Liver (tissue), 9 donors: ENCODE results near the gene PFN2. TPM values are rescaled to one million over a fixed set of nuclear protein-coding genes. Genes with fewer than 3 reads are reported as not detected.

Experiments
- DNase-seq: peaks from one replicate; pipeline ENCODE4 v3.0.0-alpha.2; 2017; ENCODE audit warnings: low spot score
- H3K27ac ChIP-seq, 2 donors: one replicate each; pipeline ENCODE4 v1.7.0; 2013; ENCODE audit warnings: inconsistent platforms in 2 of 2, low read length in 2 of 2, control low read depth in 1 of 2, low read depth in 1 of 2, mild to moderate bottlenecking in 1 of 2
- H3K27me3 ChIP-seq, 4 donors: one replicate each; pipeline versions ENCODE4 v1.6.1 to v1.7.0; 2013; ENCODE audit warnings: low read length in 3 of 4, inconsistent platforms in 1 of 4, mild to moderate bottlenecking in 1 of 4, moderate library complexity in 1 of 4; ENCODE audit not compliant: control insufficient read depth in 4 of 4, insufficient read depth in 4 of 4
- H3K36me3 ChIP-seq, 4 donors: one replicate each; pipeline versions ENCODE4 v1.6.1 to v1.7.0; 2013; ENCODE audit warnings: low read length in 3 of 4, mild to moderate bottlenecking in 3 of 4, low read depth in 1 of 4, moderate library complexity in 1 of 4; ENCODE audit not compliant: control insufficient read depth in 4 of 4, insufficient read depth in 3 of 4
- H3K4me1 ChIP-seq, 4 donors: one replicate each; pipeline versions ENCODE4 v1.6.1 to v1.7.0; 2013; ENCODE audit warnings: low read length in 3 of 4, mild to moderate bottlenecking in 3 of 4, moderate library complexity in 1 of 4; ENCODE audit not compliant: control insufficient read depth in 4 of 4, insufficient read depth in 4 of 4
- H3K4me3 ChIP-seq, 3 donors: one replicate each; pipeline versions ENCODE4 v1.6.1 to v1.7.0; 2013; ENCODE audit warnings: low read length in 3 of 3, control low read depth in 1 of 3, low read depth in 1 of 3, mild to moderate bottlenecking in 1 of 3
- H3K9ac ChIP-seq, 2 donors: one replicate each; pipeline ENCODE4 v1.7.0; 2013; ENCODE audit warnings: low read length in 2 of 2, mild to moderate bottlenecking in 2 of 2, moderate library complexity in 2 of 2, control low read depth in 1 of 2, low read depth in 1 of 2
- H3K9me3 ChIP-seq, 4 donors: one replicate each; pipeline versions ENCODE4 v1.6.1 to v1.7.0; 2013; ENCODE audit warnings: low read length in 3 of 4; ENCODE audit not compliant: control insufficient read depth in 4 of 4
- FOXA1 ChIP-seq: IDR thresholded peaks from 2 replicates; pipeline ENCODE4 v1.6.1; 2016; ENCODE audit warnings: antibody characterized with exemption
- FOXA2 ChIP-seq: IDR thresholded peaks from 2 replicates; pipeline ENCODE4 v1.6.1; 2016; ENCODE audit warnings: antibody characterized with exemption
- GABPA ChIP-seq, 2 donors: IDR thresholded peaks in 1 of 2; conservative IDR thresholded peaks in 1 of 2; 2 replicates each; pipeline ENCODE4 v1.6.1; 2016; ENCODE audit warnings: antibody characterized with exemption in 2 of 2, mild to moderate bottlenecking in 1 of 2, moderate library complexity in 1 of 2
- HNF4G ChIP-seq: IDR thresholded peaks from 2 replicates; pipeline ENCODE4 v1.6.1; 2016; ENCODE audit warnings: antibody characterized with exemption
- JUND ChIP-seq, 2 donors: IDR thresholded peaks; 2 replicates each; pipeline ENCODE4 v1.6.1; 2016; ENCODE audit warnings: antibody characterized with exemption in 2 of 2
- NR2F2 ChIP-seq: IDR thresholded peaks from 2 replicates; pipeline ENCODE4 v1.6.1; 2016; ENCODE audit warnings: antibody characterized with exemption
- RAD21 ChIP-seq, 2 donors: IDR thresholded peaks; 2 replicates each; pipeline ENCODE4 v1.6.1; 2016; ENCODE audit warnings: antibody characterized with exemption in 2 of 2, mild to moderate bottlenecking in 2 of 2
- REST ChIP-seq: IDR thresholded peaks from 2 replicates; pipeline ENCODE4 v1.6.1; 2016; ENCODE audit warnings: antibody characterized with exemption, mild to moderate bottlenecking
- RXRA ChIP-seq, 2 donors: IDR thresholded peaks; 2 replicates each; pipeline ENCODE4 v1.6.1; 2017 to 2018; ENCODE audit warnings: antibody characterized with exemption in 2 of 2, mild to moderate bottlenecking in 1 of 2
- SP1 ChIP-seq: IDR thresholded peaks from 2 replicates; pipeline ENCODE4 v1.6.1; 2018; ENCODE audit warnings: antibody characterized with exemption, mild to moderate bottlenecking
- TAF1 ChIP-seq: conservative IDR thresholded peaks from 2 replicates; pipeline ENCODE4 v1.6.1; 2016; ENCODE audit warnings: antibody characterized with exemption, mild to moderate bottlenecking
- YY1 ChIP-seq: IDR thresholded peaks from 2 replicates; pipeline ENCODE4 v1.6.1; 2016; ENCODE audit warnings: antibody characterized with exemption, mild to moderate bottlenecking
- WGBS: extraction: QIAGEN DNeasy Blood & Tissue Kit; methylation state at CpG from one replicate; pipeline ENCODE4 v1.1.7; 2013; 5-methylcytosine and 5-hydroxymethylcytosine counted together
- polyA plus RNA-seq, 2 donors: library from polyadenylated mRNA; stranded (reverse) in 1 of 2; unstranded in 1 of 2; fragments of 200-250 nt in 1 of 2; fragments of >200 nt in 1 of 2; fragmentation: Nextera tagmentation in 1 of 2; extraction: Ambion mirVana in 1 of 2; gene quantifications; one replicate each; pipeline versions ENCODE4 v1.2.1 to v1.2.3, GENCODE V29; 2013 to 2015
- total RNA-seq, 2 donors: library from RNA; depleted of rRNA; stranded (reverse); fragments of >200 nt; gene quantifications; one replicate each; pipeline ENCODE4 v1.2.3, GENCODE V29; 2014
- TF ChIP-seq, protein P1 (sequence below): fragments of 150-350 bp; IDR thresholded peaks from 2 replicates; pipeline ENCODE4 v1.5.1; 2017; ENCODE audit warnings: improper control_type of control experiment, low read depth, low read length; ENCODE audit not compliant: missing input control
- TF ChIP-seq, protein P2 (sequence below): IDR thresholded peaks from 2 replicates; pipeline ENCODE4 v1.6.1; 2016; ENCODE audit warnings: antibody characterized with exemption
- TF ChIP-seq, protein P3 (sequence below): IDR thresholded peaks from 2 replicates; pipeline ENCODE4 v1.6.1; 2016; ENCODE audit warnings: antibody characterized with exemption
- donor health status: healthy.
- donor health status: healthy.
- donor health status: healthy.
- donor health status: healthy.
- donor health status: healthy.

The PFN2 gene
- total and polyA plus RNA-seq, 4 donors, result 8.2 to 15.1 (median 10.2) TPM

DNA sequence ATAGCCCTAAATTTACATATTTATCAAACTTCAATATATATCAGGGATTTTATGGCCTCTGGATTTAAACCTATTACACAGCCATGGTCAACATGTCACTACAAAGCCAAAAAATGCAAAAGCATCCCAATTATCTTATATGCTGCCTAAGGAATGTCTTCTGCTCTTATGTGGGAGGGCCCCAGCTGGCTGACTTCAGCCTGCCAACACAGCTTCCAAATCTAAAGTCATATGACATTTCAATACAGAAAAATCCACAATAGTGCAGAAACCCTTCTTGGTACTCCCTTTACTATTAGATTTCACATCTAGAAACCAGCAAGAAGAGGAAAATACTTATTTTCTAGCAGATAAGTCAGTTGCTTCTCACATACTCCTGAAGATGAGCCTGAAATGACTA, 6.4 kb downstream of the PFN2 start:
- no peak for DNase-seq
- H3K4me1 ChIP-seq, result peaks cover 0 to 7% (median 2%) of the 10 kb centered on the region in 4 donors
- H3K9ac ChIP-seq, result no peak overlapping the region
- TF ChIP-seq NR2F2 (no peak), FOXA2 (no peak), FOXA1 (no peak), REST (no peak), SP1 (no peak), JUND (IDR thresholded peaks at IDR 0.05) (no peak)
- TF ChIP-seq, protein P1, sequence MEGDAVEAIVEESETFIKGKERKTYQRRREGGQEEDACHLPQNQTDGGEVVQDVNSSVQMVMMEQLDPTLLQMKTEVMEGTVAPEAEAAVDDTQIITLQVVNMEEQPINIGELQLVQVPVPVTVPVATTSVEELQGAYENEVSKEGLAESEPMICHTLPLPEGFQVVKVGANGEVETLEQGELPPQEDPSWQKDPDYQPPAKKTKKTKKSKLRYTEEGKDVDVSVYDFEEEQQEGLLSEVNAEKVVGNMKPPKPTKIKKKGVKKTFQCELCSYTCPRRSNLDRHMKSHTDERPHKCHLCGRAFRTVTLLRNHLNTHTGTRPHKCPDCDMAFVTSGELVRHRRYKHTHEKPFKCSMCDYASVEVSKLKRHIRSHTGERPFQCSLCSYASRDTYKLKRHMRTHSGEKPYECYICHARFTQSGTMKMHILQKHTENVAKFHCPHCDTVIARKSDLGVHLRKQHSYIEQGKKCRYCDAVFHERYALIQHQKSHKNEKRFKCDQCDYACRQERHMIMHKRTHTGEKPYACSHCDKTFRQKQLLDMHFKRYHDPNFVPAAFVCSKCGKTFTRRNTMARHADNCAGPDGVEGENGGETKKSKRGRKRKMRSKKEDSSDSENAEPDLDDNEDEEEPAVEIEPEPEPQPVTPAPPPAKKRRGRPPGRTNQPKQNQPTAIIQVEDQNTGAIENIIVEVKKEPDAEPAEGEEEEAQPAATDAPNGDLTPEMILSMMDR, result no peak
- no peaks in the 10 kb centered on the region for H3K27me3 ChIP-seq
- H3K36me3 ChIP-seq, result no peaks in the 10 kb centered on the region
- H3K27ac ChIP-seq, result no peak overlapping the region
- H3K9me3 ChIP-seq, result no peaks in the 10 kb centered on the region
- no peak overlapping the region for H3K4me3 ChIP-seq

GRCh38 chr3:149963485-149963884, 7.2 kb downstream of the PFN2 start:
- no peak for TF ChIP-seq REST
- TF ChIP-seq, protein P2, sequence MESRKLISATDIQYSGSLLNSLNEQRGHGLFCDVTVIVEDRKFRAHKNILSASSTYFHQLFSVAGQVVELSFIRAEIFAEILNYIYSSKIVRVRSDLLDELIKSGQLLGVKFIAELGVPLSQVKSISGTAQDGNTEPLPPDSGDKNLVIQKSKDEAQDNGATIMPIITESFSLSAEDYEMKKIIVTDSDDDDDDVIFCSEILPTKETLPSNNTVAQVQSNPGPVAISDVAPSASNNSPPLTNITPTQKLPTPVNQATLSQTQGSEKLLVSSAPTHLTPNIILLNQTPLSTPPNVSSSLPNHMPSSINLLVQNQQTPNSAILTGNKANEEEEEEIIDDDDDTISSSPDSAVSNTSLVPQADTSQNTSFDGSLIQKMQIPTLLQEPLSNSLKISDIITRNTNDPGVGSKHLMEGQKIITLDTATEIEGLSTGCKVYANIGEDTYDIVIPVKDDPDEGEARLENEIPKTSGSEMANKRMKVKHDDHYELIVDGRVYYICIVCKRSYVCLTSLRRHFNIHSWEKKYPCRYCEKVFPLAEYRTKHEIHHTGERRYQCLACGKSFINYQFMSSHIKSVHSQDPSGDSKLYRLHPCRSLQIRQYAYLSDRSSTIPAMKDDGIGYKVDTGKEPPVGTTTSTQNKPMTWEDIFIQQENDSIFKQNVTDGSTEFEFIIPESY, result no peak
- no peak for TF ChIP-seq SP1
- TF ChIP-seq, protein P1, result no peak
- TF ChIP-seq RXRA (IDR thresholded peaks at IDR 0.05), result no peak
- TF ChIP-seq FOXA2, result no peak
- no peak for TF ChIP-seq HNF4G
- no peak for TF ChIP-seq TAF1
- TF ChIP-seq FOXA1, result no peak
- TF ChIP-seq GABPA (IDR thresholded peaks at IDR 0.05 in 1 of 2, conservative IDR thresholded peaks at IDR 0.05 in 1 of 2), result no peak
- TF ChIP-seq YY1, result no peak
- TF ChIP-seq, protein P3, sequence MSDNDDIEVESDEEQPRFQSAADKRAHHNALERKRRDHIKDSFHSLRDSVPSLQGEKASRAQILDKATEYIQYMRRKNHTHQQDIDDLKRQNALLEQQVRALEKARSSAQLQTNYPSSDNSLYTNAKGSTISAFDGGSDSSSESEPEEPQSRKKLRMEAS, result no peak
- no peak for TF ChIP-seq RAD21 (IDR thresholded peaks at IDR 0.05)
- no peak overlapping the region for H3K9ac ChIP-seq
- no peaks in the 10 kb centered on the region for H3K36me3 ChIP-seq
- 97% methylated on average over 2 of the region's 2 CpGs for WGBS
- H3K27me3 ChIP-seq, result no peaks in the 10 kb centered on the region
- no peak for DNase-seq
- H3K4me3 ChIP-seq, result no peak overlapping the region
- H3K9me3 ChIP-seq, result no peaks in the 10 kb centered on the region
- no peak overlapping the region for H3K27ac ChIP-seq
- H3K4me1 ChIP-seq, result peaks cover 1 to 7% (median 5%) of the 10 kb centered on the region in 4 donors
